ENCODE results near the gene LPA. TPM values are rescaled to one million over a fixed set of nuclear protein-coding genes. Genes with fewer than 3 reads are reported as not detected.

LPA gene
- total RNA-seq, 1 donor from 2014 or later, result not detected

GRCh38 chr6:160510199-160510598 lies 153.9 kb downstream of the LPA start:
- DNase-seq (ENCODE audit: low read depth), result peak; percentile 77
- Histone ChIP-seq H3K4me3 (ENCODE audit: insufficient read depth, low read depth, low read length) (no peak overlapping the region), H3K27me3 (ENCODE audit: insufficient read depth, low read length) (no peaks in the 10 kb centered on the region), H4K20me1 (ENCODE audit: insufficient read depth, low read length) (no peaks in the 10 kb centered on the region), H3K9me3 (ENCODE audit: insufficient read depth, low read depth, low read length) (no peaks in the 10 kb centered on the region), H3K36me3 (ENCODE audit: insufficient read depth, low read length) (no peaks in the 10 kb centered on the region), H3K79me2 (ENCODE audit: insufficient read depth, low read length) (no peaks in the 10 kb centered on the region), H3K27ac (ENCODE audit: low read depth, low read length) (no peak overlapping the region), H3K4me2 (ENCODE audit: low read length) (no peak overlapping the region), H3K4me1 (ENCODE audit: insufficient read depth, low read length) (no peaks in the 10 kb centered on the region), H2AFZ (ENCODE audit: low read depth, low read length) (no peak overlapping the region), H3K9ac (ENCODE audit: low read length) (no peak overlapping the region)
- Mint-ChIP-seq H3K4me3 (ENCODE audit: unreplicated experiment) (no peak overlapping the region), H3K9me3 (ENCODE audit: unreplicated experiment) (peaks cover 10% of the 10 kb centered on the region), H3K27ac (ENCODE audit: unreplicated experiment) (no peak overlapping the region), H3K36me3 (ENCODE audit: low read depth, unreplicated experiment) (no peaks in the 10 kb centered on the region), H3K4me1 (ENCODE audit: low read depth, unreplicated experiment) (peaks cover 15% of the 10 kb centered on the region), H3K27me3 (ENCODE audit: low read depth, unreplicated experiment) (peaks cover 4% of the 10 kb centered on the region)
- TF ChIP-seq CTCF (IDR thresholded peaks at IDR 0.05; ENCODE audit: insufficient read depth, low read depth, low read length) (no peak), EZH2 (IDR thresholded peaks at IDR 0.05; ENCODE audit: insufficient read depth, low read length) (no peak)
- no peak for FAIRE-seq

DNA sequence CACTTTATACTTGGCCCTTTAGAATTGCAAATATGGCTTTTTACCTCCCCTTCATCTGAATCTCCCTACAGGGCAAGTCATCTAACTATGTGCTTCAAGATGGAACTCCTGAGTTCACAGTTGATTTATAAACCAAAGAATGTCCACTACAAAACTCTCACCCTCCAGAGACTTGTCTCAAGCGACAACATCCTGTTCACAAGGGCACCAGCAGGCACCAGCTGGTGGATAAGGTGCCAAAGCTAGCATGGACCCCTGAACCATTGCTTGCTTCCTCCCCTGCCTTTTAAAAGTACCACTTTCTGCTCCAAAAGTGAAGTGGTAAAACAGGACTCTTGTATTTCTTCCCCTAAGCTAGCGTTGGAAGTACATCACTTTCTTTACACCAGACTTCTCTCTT lies 154.5 kb downstream of the LPA start:
- Mint-ChIP-seq H3K4me1 (ENCODE audit: low read depth, unreplicated experiment) (peaks cover 15% of the 10 kb centered on the region), H3K9me3 (ENCODE audit: unreplicated experiment) (peaks cover 6% of the 10 kb centered on the region), H3K4me3 (ENCODE audit: unreplicated experiment) (no peak overlapping the region), H3K27ac (ENCODE audit: unreplicated experiment) (no peak overlapping the region), H3K27me3 (ENCODE audit: low read depth, unreplicated experiment) (peaks cover 4% of the 10 kb centered on the region), H3K36me3 (ENCODE audit: low read depth, unreplicated experiment) (no peaks in the 10 kb centered on the region)
- H3K4me1 ChIP-seq (ENCODE audit: insufficient read depth, low read length), result no peaks in the 10 kb centered on the region
- H3K9me3 ChIP-seq (ENCODE audit: insufficient read depth, low read depth, low read length), result no peaks in the 10 kb centered on the region
- H3K4me2 ChIP-seq (ENCODE audit: low read length), result no peak overlapping the region
- no peaks in the 10 kb centered on the region for H3K79me2 ChIP-seq (ENCODE audit: insufficient read depth, low read length)
- H2AFZ ChIP-seq (ENCODE audit: low read depth, low read length), result no peak overlapping the region
- no peak for FAIRE-seq
- H3K4me3 ChIP-seq (ENCODE audit: insufficient read depth, low read depth, low read length), result no peak overlapping the region
- DNase-seq (ENCODE audit: low read depth), result no peak
- H4K20me1 ChIP-seq (ENCODE audit: insufficient read depth, low read length), result no peaks in the 10 kb centered on the region
- no peaks in the 10 kb centered on the region for H3K27me3 ChIP-seq (ENCODE audit: insufficient read depth, low read length)
- no peak overlapping the region for H3K27ac ChIP-seq (ENCODE audit: low read depth, low read length)
- H3K36me3 ChIP-seq (ENCODE audit: insufficient read depth, low read length), result no peaks in the 10 kb centered on the region
- no peak overlapping the region for H3K9ac ChIP-seq (ENCODE audit: low read length)
- TF ChIP-seq EZH2 (IDR thresholded peaks at IDR 0.05; ENCODE audit: insufficient read depth, low read length) (no peak), CTCF (IDR thresholded peaks at IDR 0.05; ENCODE audit: insufficient read depth, low read depth, low read length) (no peak)

DNA sequence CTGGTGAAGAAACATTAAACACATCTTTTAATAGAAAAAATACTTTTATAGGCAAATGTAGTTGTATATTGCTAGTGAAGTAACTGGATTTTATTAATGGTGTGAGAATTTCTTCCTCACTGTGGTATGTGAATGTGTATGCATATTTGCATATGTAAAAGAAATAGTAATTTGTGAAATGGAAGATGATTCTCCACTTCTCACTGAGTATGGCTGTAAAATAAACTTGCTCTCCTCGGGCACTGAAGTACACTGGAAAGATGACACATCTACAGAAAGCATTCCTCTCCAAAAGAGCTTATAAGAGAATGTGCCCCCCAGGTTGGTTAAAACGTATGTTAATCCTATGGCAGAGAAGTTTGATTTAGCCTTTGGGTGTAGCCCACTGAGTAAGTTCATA lies 155.5 kb downstream of the LPA start:
- Histone ChIP-seq H3K9me3 (ENCODE audit: insufficient read depth, low read depth, low read length) (no peaks in the 10 kb centered on the region), H3K27me3 (ENCODE audit: insufficient read depth, low read length) (no peaks in the 10 kb centered on the region), H3K79me2 (ENCODE audit: insufficient read depth, low read length) (no peaks in the 10 kb centered on the region), H3K4me3 (ENCODE audit: insufficient read depth, low read depth, low read length) (no peak overlapping the region), H3K4me1 (ENCODE audit: insufficient read depth, low read length) (no peaks in the 10 kb centered on the region), H3K36me3 (ENCODE audit: insufficient read depth, low read length) (no peaks in the 10 kb centered on the region), H3K4me2 (ENCODE audit: low read length) (no peak overlapping the region), H3K9ac (ENCODE audit: low read length) (no peak overlapping the region), H4K20me1 (ENCODE audit: insufficient read depth, low read length) (no peaks in the 10 kb centered on the region), H2AFZ (ENCODE audit: low read depth, low read length) (no peak overlapping the region), H3K27ac (ENCODE audit: low read depth, low read length) (no peak overlapping the region)
- DNase-seq (ENCODE audit: low read depth), result no peak
- no peak overlapping the region for H3K4me3 Mint-ChIP-seq (ENCODE audit: unreplicated experiment)
- H3K36me3 Mint-ChIP-seq (ENCODE audit: low read depth, unreplicated experiment), result no peaks in the 10 kb centered on the region
- TF ChIP-seq EZH2 (IDR thresholded peaks at IDR 0.05; ENCODE audit: insufficient read depth, low read length) (no peak), CTCF (IDR thresholded peaks at IDR 0.05; ENCODE audit: insufficient read depth, low read depth, low read length) (no peak)
- H3K9me3 Mint-ChIP-seq (ENCODE audit: unreplicated experiment), result peaks cover 7% of the 10 kb centered on the region
- H3K27me3 Mint-ChIP-seq (ENCODE audit: low read depth, unreplicated experiment), result peaks cover 4% of the 10 kb centered on the region
- peaks cover 14% of the 10 kb centered on the region for H3K4me1 Mint-ChIP-seq (ENCODE audit: low read depth, unreplicated experiment)
- no peak overlapping the region for H3K27ac Mint-ChIP-seq (ENCODE audit: unreplicated experiment)
- FAIRE-seq, result no peak

All from astrocyte (in vitro differentiated cells and primary cell).